RWPE2 (cell line): ENCODE measurements around the gene KCTD11.

Experiments
- ATAC-seq: fragments of 200-7000 bp; cut with Tn5 transposase; 3 replicates; pipeline ENCODE4 v1.9.1; 2021; ENCODE audit warnings: low read depth
- DNase-seq: peaks from one replicate; pipeline ENCODE4 v3.0.0-alpha.2; 2020; ENCODE audit warnings: low spot score
- H3K27ac ChIP-seq: fragments of 450-650 bp; 2 replicates; pipeline ENCODE4 v1.5.1; 2017; ENCODE audit warnings: mild to moderate bottlenecking; ENCODE audit not compliant: poor library complexity, severe bottlenecking
- H3K27me3 ChIP-seq: fragments of 250-450 bp; sonication (Bioruptor Pico); 2 replicates; pipeline ENCODE4 v1.5.1; 2021; ENCODE audit warnings: mild to moderate bottlenecking, moderate library complexity; ENCODE audit not compliant: insufficient read depth, poor library complexity, severe bottlenecking
- H3K36me3 ChIP-seq: fragments of 250-450 bp; sonication (Bioruptor Pico); 2 replicates; pipeline ENCODE4 v1.5.1; 2020; ENCODE audit warnings: low read depth, mild to moderate bottlenecking, moderate library complexity
- H3K4me1 ChIP-seq: fragments of 250-450 bp; sonication (Bioruptor Pico); 2 replicates; pipeline ENCODE4 v1.5.1; 2021; ENCODE audit warnings: mild to moderate bottlenecking, moderate library complexity; ENCODE audit not compliant: insufficient read depth, poor library complexity, severe bottlenecking
- H3K4me3 ChIP-seq: fragments of 250-450 bp; sonication (Bioruptor Pico); 2 replicates; pipeline ENCODE4 v1.5.1; 2021; ENCODE audit warnings: mild to moderate bottlenecking, moderate library complexity; ENCODE audit not compliant: severe bottlenecking
- H3K9me3 ChIP-seq: fragments of 250-450 bp; sonication (Bioruptor Pico); 2 replicates; pipeline ENCODE4 v1.5.1; 2021; ENCODE audit warnings: mild to moderate bottlenecking, moderate library complexity; ENCODE audit not compliant: severe bottlenecking
- CTCF ChIP-seq: fragments of 450-650 bp; IDR thresholded peaks from one replicate; pipeline ENCODE4 v1.5.1; 2017; ENCODE audit warnings: mild to moderate bottlenecking, moderate library complexity; ENCODE audit not compliant: poor library complexity, severe bottlenecking

The KCTD11 gene

GRCh38 chr17:7352910-7353635 is 1.1 kb downstream of the KCTD11 start:
- ATAC-seq (no peak), DNase-seq (no peak)
- Histone ChIP-seq H3K27ac (peak overlapping the region; percentile 99), H3K36me3 (no peaks in the 10 kb centered on the region), H3K9me3 (no peaks in the 10 kb centered on the region), H3K4me3 (peak overlapping the region; percentile 81), H3K27me3 (no peaks in the 10 kb centered on the region), H3K4me1 (peaks cover 19% of the 10 kb centered on the region)
- TF ChIP-seq CTCF: no peak

- peak; percentile 96 for DNase-seq
These were observed 2.4 kb downstream of the KCTD11 start for GRCh38 chr17:7354262-7354843.

GRCh38 chr17:7355053-7355452 is 3.1 kb downstream of the KCTD11 start, which contains the start of gene TMEM95:
Gene TMEM95, plus strand, starts transcription at chr17:7355156. Its CDS starts 49 bp downstream, at chr17:7355205.
- Histone ChIP-seq H3K27ac (peak within 1 kb of the TSS; percentile 99), H3K27me3 (no peaks in the 10 kb centered on the region), H3K9me3 (no peaks in the 10 kb centered on the region), H3K4me1 (peaks cover 15% of the 10 kb centered on the region), H3K4me3 (peak within 1 kb of the TSS; percentile 81), H3K36me3 (no peaks in the 10 kb centered on the region)
- no peak for ATAC-seq
- TF ChIP-seq CTCF: no peak
- DNase-seq: no peak

More at GRCh38 chr17:7354262-7354843, 2.4 kb downstream of the KCTD11 start:
- Histone ChIP-seq H3K36me3 (no peaks in the 10 kb centered on the region), H3K27ac (peak overlapping the region; percentile 99), H3K4me1 (peaks cover 19% of the 10 kb centered on the region), H3K9me3 (no peaks in the 10 kb centered on the region), H3K4me3 (peak overlapping the region; percentile 81), H3K27me3 (no peaks in the 10 kb centered on the region)
- TF ChIP-seq CTCF: no peak
- ATAC-seq: peak; percentile 56

- H3K27me3 ChIP-seq: no peaks in the 10 kb centered on the region
- no peak overlapping the region for H3K4me3 ChIP-seq
- H3K27ac ChIP-seq: peak overlapping the region; percentile 99
- ATAC-seq (no peak), DNase-seq (no peak)
- no peak for TF ChIP-seq CTCF
- H3K9me3 ChIP-seq: no peaks in the 10 kb centered on the region
- peaks cover 15% of the 10 kb centered on the region for H3K4me1 ChIP-seq
- H3K36me3 ChIP-seq: no peaks in the 10 kb centered on the region
These were observed 3.6 kb downstream of the KCTD11 start for GRCh38 chr17:7355573-7355972.
